ENCODE data around the gene KANK2. TPM values are rescaled to one million over a fixed set of nuclear protein-coding genes. Genes with fewer than 3 reads are reported as not detected.
A peak's percentile ranks its signal among the peaks of the same experiment; 100 is the strongest.

The KANK2 gene
- total and polyA plus RNA-seq, 10 of the 15 experiments (the other 5 are each of a cell fraction or from before 2014, with no cell fraction given) = 4.9 to 33.0 (median 21.0) TPM

GRCh38 chr19:11194656-11195558, 2.4 kb downstream of the KANK2 start (continued):
- TF ChIP-seq ZBTB40 (IDR thresholded peaks at IDR 0.05; ENCODE audit: borderline replicate concordance) (peak; percentile 57; the same call in 1 of the 2 replicates), SIN3A (IDR thresholded peaks at IDR 0.05; ENCODE audit: low read depth, low read length) (no peak), IKZF1 (conservative IDR thresholded peaks at IDR 0.05) (no peak), BCLAF1 (IDR thresholded peaks at IDR 0.05) (no peak), LARP7 (IDR thresholded peaks at IDR 0.05) (no peak), HDGF (IDR thresholded peaks at IDR 0.05) (no peak), HDAC2 (IDR thresholded peaks at IDR 0.05) (no peak), ZNF217 (IDR thresholded peaks at IDR 0.05) (peak; percentile 75; the same call in 1 of the 2 replicates), ZZZ3 (IDR thresholded peaks at IDR 0.05; ENCODE audit: control insufficient read depth, insufficient read length, low read depth) (no peak)

Data from GM12878 (cell line).